ENCODE data around the gene ESPNL. TPM values are rescaled to one million over a fixed set of nuclear protein-coding genes. Genes with fewer than 3 reads are reported as not detected.

ESPNL gene
- total RNA-seq, 2 experiments from 2014 or later, result 0.10 to 0.13 TPM

DNA sequence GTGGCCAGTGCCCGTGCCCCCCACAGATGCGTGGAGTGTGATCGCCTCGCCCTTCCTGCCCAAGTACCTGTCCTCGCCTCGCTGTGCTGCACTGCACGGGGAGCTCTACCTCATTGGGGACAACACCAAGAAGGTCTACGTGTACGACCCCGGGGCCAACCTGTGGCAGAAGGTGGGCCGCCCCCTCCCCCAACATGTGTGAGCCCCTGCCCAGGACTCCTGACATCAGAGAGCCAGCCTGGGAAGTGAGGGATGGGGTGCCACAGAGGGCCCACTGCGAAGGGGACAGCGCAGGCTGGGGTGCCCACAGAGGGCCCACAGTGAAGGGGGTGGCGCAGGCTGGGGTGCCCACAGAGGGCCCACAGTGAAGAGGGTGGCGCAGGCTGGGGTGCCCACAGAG, 48.8 kb downstream of the ESPNL start:
- ATAC-seq, result no peak
- ChIA-PET CTCF (no interaction called here), POLR2A (no interaction called here)
- no peaks in the 10 kb centered on the region for H3K4me1 Mint-ChIP-seq (ENCODE audit: low read depth)
- H3K36me3 Mint-ChIP-seq (ENCODE audit: low read depth), result no peaks in the 10 kb centered on the region
- H3K4me3 Mint-ChIP-seq, result no peak overlapping the region
- no peaks in the 10 kb centered on the region for H3K9me3 Mint-ChIP-seq (ENCODE audit: insufficient read depth)
- no peak for DNase-seq
- no peaks in the 10 kb centered on the region for H3K27me3 Mint-ChIP-seq (ENCODE audit: low read depth)
- no peak overlapping the region for H3K27ac Mint-ChIP-seq

DNA sequence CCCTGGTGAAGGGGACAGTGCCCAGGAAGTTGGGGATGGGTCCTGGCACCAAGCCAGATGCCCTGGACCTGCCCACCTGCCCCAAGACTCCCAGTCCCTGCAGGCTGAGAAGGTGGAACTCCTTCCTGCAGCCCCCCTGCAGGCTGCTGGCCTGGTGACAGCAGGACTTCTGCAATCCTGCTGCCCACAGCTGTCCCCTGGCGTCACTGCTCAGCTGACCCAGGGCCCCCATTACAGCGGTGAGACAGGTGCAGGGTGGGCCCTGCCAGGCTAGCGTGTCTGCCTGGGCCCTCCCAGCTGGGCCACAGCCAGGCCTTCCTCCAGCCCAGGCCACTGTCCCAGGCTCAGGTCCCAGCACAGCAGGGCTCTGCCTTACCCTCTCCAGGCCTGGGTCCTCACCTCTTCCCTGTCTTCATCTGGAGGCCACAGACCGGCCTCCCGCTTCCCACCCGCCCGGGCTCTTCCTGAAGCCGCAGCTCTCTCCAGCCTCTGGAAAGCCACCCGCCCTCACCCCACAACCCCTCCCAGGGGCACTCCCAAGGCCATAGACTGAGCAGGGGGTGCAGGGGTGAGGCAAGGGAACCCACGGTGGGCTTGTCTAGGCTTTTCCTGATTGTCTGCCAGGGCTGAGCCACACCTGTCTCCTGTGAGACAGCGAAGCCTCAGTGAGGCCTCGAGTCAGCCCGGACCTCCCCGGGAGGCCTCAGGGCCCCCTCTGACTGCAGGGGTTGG, 49.9 kb downstream of the ESPNL start:
- Mint-ChIP-seq H3K4me3 (no peak overlapping the region), H3K4me1 (ENCODE audit: low read depth) (no peaks in the 10 kb centered on the region), H3K27me3 (ENCODE audit: low read depth) (no peaks in the 10 kb centered on the region), H3K36me3 (ENCODE audit: low read depth) (no peaks in the 10 kb centered on the region), H3K27ac (no peak overlapping the region), H3K9me3 (ENCODE audit: insufficient read depth) (no peaks in the 10 kb centered on the region)
- ATAC-seq (peak; percentile 40), DNase-seq (no peak)
- POLR2A ChIA-PET, result no interaction called here
- CTCF ChIA-PET, result no interaction called here

DNA sequence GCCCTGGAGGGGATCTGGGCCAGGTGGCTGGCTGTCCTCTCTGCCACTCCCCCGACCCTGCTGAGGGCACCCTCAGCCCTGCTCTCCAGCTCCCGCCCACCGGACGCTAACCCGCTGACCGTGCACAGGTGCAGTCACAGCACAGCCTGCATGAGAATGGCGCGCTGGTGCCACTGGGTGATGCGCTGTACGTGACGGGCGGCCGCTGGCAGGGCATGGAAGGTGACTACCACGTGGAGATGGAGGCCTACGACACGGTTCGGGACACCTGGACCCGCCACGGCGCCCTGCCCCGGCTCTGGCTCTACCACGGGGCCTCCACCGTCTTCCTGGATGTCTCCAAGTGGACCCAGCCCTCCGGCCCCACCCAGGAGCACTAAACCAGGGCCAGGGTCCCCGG, 50.5 kb downstream of the ESPNL start:
- DNase-seq, result no peak
- Mint-ChIP-seq H3K9me3 (ENCODE audit: insufficient read depth) (no peaks in the 10 kb centered on the region), H3K36me3 (ENCODE audit: low read depth) (no peaks in the 10 kb centered on the region), H3K4me3 (no peak overlapping the region), H3K27me3 (ENCODE audit: low read depth) (no peaks in the 10 kb centered on the region), H3K27ac (no peak overlapping the region), H3K4me1 (ENCODE audit: low read depth) (no peaks in the 10 kb centered on the region)
- CTCF ChIA-PET, result no interaction called here
- POLR2A ChIA-PET, result no interaction called here
- no peak for ATAC-seq

DNA sequence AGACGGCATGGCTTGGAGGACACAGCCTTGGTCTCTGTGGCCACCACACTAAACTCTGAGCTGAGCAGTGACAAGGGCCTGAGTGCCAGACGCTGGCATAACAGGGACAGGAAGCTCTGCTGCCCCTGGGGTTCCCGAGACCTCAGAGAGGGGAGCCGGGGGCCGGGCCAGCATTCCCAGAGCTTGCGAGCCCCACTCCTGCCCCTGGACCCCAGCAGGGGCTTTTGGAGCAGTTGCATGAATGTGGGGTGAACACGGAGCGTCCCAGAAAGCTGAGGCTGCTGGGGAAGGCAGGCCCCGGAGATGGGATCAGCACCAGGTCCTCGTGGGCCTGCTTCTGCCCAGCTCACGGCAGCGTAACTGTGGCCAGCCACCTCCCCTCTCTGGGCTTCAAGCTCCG, 51.1 kb downstream of the ESPNL start:
- no peaks in the 10 kb centered on the region for H3K36me3 Mint-ChIP-seq (ENCODE audit: low read depth)
- no peak overlapping the region for H3K27ac Mint-ChIP-seq
- ATAC-seq (no peak), DNase-seq (no peak)
- no peaks in the 10 kb centered on the region for H3K4me1 Mint-ChIP-seq (ENCODE audit: low read depth)
- POLR2A ChIA-PET, result no interaction called here
- CTCF ChIA-PET, result no interaction called here
- H3K4me3 Mint-ChIP-seq, result no peak overlapping the region
- no peaks in the 10 kb centered on the region for H3K27me3 Mint-ChIP-seq (ENCODE audit: low read depth)
- no peaks in the 10 kb centered on the region for H3K9me3 Mint-ChIP-seq (ENCODE audit: insufficient read depth)

DNA sequence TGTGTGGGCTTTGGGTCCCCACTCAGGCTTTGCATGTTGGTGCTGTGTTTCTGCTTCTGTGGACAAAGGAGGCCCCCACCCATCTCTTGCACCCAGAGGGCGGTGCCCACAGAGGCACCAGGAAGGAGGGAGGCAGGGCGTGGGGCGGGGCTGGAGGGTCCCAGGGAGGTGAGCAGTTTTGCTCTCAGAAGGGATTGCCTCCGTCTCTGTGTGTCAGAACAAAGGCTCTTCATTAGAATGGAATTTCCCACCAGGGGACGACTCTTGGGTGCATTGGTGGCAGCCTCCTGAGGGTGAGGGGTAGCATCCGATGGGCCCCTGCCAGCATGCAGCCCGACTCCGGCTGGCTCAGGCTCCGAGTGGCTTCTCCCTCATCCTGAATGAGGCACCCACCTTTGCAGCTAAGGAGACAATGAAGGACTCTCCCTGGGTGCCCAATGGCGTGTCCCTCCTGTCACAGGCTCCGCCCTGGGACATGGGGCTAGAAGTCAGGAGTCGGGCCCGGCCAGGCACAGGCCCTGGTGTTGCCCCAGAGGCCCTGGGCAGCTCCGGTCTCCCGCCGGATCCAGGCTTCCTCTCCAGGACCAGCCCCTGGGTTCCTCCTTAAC, 51.6 kb downstream of the ESPNL start:
- DNase-seq (no peak), ATAC-seq (no peak)
- ChIA-PET POLR2A (no interaction called here), CTCF (interaction anchor here (1.2 kb wide), 1 partner anchor 293 kb away, joined by 3 read pairs; no protein-coding TSS in a partner anchor)
- H3K4me1 Mint-ChIP-seq (ENCODE audit: low read depth), result no peaks in the 10 kb centered on the region
- no peaks in the 10 kb centered on the region for H3K9me3 Mint-ChIP-seq (ENCODE audit: insufficient read depth)
- H3K4me3 Mint-ChIP-seq, result no peak overlapping the region
- no peaks in the 10 kb centered on the region for H3K27me3 Mint-ChIP-seq (ENCODE audit: low read depth)
- H3K36me3 Mint-ChIP-seq (ENCODE audit: low read depth), result no peaks in the 10 kb centered on the region
- H3K27ac Mint-ChIP-seq, result no peak overlapping the region

DNA sequence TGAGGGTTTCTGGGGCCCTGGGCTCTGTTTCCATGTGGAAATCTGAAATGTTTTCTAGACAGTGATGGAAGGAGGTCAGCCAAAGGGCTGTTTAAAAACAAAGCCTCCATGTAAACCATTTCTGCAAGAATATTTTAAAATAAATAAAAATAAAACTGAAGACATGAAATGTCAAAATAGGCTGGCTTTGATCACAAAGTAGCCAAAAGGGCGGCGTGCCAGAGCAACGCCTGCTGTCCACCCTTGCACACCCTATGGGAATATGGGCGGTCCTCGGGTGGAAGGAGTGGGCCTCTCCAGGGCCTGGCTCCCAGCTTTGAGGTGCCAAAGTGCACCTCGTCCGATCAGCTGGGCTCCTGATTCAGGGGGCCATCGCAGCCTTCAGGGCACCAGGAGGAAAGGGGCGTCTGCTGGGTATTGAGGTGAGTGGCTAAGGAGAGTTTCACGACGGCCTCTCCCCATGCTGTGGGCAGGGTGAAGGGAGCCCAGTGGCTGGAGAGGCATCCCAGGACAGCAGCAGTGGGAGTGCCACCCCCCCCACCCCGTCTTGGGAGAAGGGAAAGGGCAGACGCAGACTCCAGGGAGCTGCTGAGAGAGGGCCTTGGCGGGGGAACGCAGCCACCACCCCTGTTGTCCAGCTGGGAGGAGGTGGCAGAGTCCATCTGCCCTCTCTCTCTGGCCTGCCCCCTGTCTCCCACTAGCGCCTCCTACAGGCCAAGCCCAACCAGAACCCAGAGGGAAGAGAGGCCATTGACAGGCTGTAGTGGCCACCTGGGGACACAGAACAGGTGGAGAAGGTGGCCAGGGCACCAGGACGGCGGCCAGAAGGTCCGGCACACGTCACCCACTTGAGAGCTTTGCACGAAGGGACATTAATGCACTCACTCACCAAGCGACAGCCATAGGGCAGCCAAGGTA, 52.9 kb downstream of the ESPNL start:
- ChIA-PET POLR2A (no interaction called here), CTCF (interaction anchor here (1.1 to 1.2 kb wide), 2 partner anchors 110 to 295 kb away, joined by 3 read pairs; no protein-coding TSS in a partner anchor)
- no peaks in the 10 kb centered on the region for H3K4me1 Mint-ChIP-seq (ENCODE audit: low read depth)
- H3K9me3 Mint-ChIP-seq (ENCODE audit: insufficient read depth), result no peaks in the 10 kb centered on the region
- H3K4me3 Mint-ChIP-seq, result no peak overlapping the region
- no peaks in the 10 kb centered on the region for H3K27me3 Mint-ChIP-seq (ENCODE audit: low read depth)
- ATAC-seq (no peak), DNase-seq (no peak)
- no peak overlapping the region for H3K27ac Mint-ChIP-seq
- H3K36me3 Mint-ChIP-seq (ENCODE audit: low read depth), result no peaks in the 10 kb centered on the region

DNA sequence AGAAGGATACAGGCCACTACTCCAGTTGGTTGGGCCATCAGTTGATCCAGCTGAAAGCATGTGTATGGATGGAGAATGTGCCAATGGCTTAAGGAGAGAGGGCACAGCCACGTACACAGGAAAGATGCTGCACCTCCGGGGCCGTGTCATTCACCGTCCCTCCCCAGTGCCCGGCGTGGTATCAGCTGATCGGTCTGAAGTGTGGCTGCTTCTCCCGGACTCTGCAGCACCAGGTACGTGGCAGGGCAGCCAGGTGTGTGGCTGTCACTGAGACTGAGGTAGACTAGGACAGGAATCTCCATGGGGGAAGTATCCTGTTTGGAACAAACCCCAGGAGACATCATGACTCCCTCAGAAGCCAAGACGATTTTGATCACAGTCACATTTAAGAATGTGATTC, 54.4 kb downstream of the ESPNL start:
- Mint-ChIP-seq H3K4me3 (no peak overlapping the region), H3K4me1 (ENCODE audit: low read depth) (peaks cover 4% of the 10 kb centered on the region), H3K27me3 (ENCODE audit: low read depth) (peaks cover 4% of the 10 kb centered on the region), H3K27ac (no peak overlapping the region), H3K9me3 (ENCODE audit: insufficient read depth) (no peaks in the 10 kb centered on the region), H3K36me3 (ENCODE audit: low read depth) (no peaks in the 10 kb centered on the region)
- DNase-seq (no peak), ATAC-seq (no peak)
- ChIA-PET POLR2A (no interaction called here), CTCF (no interaction called here)

DNA sequence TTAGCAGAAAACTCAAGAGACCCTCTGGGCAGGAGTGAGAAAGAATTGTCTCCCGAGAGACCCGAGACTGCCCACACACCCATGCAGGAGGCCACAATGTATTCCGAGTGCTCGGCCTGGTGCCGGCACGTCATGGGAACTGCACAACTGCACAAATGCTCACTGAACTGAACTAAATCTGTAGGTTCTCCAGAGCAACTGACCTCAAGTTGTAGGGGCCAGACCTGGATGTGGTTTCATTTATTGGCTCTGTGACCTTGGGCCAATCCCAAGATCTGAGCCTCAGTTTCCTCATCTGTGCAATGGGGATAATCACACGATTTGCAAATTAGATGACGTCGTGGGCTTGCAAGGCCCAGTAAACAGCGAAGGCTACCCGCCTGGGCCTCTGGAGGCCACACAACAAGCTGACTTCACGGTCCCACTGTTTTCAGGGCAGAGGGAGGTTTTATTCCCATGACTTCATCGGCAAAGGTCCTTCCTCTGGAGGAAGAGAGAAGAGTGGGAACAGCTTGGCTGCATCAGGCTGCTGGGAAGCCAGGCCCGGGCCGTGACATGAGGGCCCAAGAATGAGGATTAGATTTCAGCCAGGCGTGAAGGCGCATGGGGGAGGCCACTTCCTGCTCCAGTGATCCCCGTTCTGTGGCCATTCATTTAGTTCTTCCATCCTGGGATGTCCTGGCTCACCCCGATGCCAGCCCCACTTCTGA, 55.1 kb downstream of the ESPNL start:
- Mint-ChIP-seq H3K27ac (no peak overlapping the region), H3K27me3 (ENCODE audit: low read depth) (peaks cover 5% of the 10 kb centered on the region), H3K36me3 (ENCODE audit: low read depth) (no peaks in the 10 kb centered on the region), H3K9me3 (ENCODE audit: insufficient read depth) (no peaks in the 10 kb centered on the region), H3K4me1 (ENCODE audit: low read depth) (peaks cover 11% of the 10 kb centered on the region), H3K4me3 (no peak overlapping the region)
- ATAC-seq (no peak), DNase-seq (no peak)
- ChIA-PET POLR2A (no interaction called here), CTCF (no interaction called here)

DNA sequence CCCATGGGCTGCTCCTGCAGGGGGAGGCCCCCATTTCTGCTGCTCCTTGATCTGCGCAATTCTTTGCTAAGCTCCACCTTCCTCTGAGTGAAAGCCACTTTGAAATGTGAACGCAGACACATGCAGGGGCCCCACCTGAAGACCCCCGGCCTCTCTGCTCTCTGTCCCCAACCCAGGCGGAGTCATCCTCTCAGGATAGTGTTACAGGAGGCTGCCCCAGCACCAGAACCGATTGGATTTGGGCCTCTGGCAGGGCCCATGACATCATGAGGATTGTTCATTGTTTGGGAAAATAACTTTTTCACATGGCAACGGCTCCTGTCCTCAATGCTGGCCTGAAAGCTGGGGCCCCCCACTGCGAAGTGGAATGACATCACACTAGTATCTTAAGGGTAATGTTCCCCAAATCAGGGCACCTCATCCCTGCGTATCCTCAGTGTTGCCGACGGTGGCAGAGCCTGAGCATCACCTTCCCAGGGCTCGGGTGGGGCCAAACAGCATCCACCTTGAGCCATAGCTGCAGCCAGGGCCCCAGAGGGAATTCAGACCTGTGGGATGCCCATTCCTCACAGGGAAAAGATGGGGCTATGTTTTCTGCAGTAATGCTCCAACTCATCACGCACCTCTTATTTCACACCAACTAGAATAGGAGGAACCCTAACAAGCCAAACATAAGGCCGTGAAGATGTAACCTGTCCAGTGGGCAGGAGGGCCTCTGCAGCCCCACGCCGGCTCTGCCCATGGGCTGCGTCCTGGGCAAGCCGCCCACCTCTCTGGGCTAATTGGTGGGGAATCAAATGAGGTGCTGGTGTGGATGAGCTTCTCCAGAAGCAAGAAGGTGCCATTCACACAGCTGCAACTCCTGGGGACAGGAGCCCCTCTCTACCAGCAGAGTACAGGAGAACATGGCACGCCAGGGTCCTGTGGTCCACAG, 55.9 kb downstream of the ESPNL start:
- Mint-ChIP-seq H3K4me3 (no peak overlapping the region), H3K36me3 (ENCODE audit: low read depth) (no peaks in the 10 kb centered on the region), H3K9me3 (ENCODE audit: insufficient read depth) (no peaks in the 10 kb centered on the region), H3K27ac (peak overlapping the region; percentile 25), H3K27me3 (ENCODE audit: low read depth) (peaks cover 5% of the 10 kb centered on the region), H3K4me1 (ENCODE audit: low read depth) (peaks cover 15% of the 10 kb centered on the region)
- ATAC-seq, result no peak
- ChIA-PET POLR2A (no interaction called here), CTCF (no interaction called here)
- no peak for DNase-seq

DNA sequence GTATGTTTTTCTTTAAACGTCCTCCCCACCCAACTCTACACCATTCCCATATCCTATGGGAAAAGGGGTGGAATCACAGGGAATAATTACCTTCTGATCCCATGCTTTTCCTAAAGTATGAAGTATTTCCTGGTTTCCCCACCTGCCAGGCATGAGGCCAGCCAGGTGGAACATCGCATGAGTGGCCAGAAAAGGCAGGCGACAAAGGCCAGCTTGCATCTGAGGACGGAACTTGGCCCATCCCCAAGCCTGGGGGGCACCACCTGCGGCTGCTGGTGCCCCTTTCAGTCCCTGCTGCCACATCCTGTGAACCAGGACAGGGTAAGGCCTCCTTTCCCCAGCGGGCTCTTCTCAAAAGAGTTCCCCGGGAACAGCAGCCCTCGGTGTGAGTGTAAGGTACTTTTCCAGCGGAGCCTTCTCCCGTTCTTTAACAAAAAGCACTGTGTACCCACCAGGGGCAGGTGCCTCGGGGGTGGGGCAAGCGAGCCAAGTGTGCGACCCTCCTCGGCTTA, 57.4 kb downstream of the ESPNL start:
- Mint-ChIP-seq H3K27me3 (ENCODE audit: low read depth) (peaks cover 10% of the 10 kb centered on the region), H3K9me3 (ENCODE audit: insufficient read depth) (no peaks in the 10 kb centered on the region), H3K4me3 (no peak overlapping the region), H3K36me3 (ENCODE audit: low read depth) (no peaks in the 10 kb centered on the region), H3K27ac (no peak overlapping the region), H3K4me1 (ENCODE audit: low read depth) (peaks cover 15% of the 10 kb centered on the region)
- CTCF ChIA-PET, result interaction anchor here (0.7 kb wide), 1 partner anchor 619 kb away, joined by 4 read pairs; no protein-coding TSS in a partner anchor
- POLR2A ChIA-PET, result no interaction called here
- DNase-seq, result no peak
- no peak for ATAC-seq

DNA sequence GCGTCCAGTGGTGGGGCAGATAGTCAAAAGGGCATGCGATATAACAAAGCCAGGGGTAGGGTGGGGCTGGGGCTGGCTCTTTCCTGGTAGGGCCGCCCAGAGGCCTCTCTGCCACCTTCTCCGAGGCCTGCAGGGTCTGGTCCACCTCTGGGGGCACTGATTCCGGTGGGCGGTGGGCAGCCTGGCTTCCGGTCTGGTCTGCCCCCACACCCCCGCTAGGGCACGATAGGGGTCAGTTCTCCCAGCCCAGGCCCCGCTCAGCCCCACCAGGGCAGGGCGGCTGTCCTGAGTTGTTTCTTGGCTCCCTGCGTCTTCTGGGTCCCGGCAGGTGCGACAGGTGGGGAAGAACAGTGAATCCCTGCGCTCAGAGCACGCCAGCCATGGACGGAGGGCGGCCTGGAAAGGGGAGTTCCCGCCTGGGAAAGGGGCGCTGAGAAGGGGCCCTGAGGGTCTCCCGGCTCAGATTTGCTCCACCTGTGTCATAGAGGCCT, 57.9 kb downstream of the ESPNL start:
- Mint-ChIP-seq H3K9me3 (ENCODE audit: insufficient read depth) (no peaks in the 10 kb centered on the region), H3K27ac (no peak overlapping the region), H3K4me1 (ENCODE audit: low read depth) (peaks cover 15% of the 10 kb centered on the region), H3K36me3 (ENCODE audit: low read depth) (no peaks in the 10 kb centered on the region), H3K4me3 (no peak overlapping the region), H3K27me3 (ENCODE audit: low read depth) (peaks cover 13% of the 10 kb centered on the region)
- ChIA-PET CTCF (no interaction called here), POLR2A (no interaction called here)
- DNase-seq (no peak), ATAC-seq (no peak)
